ENCODE measurements around the gene LRIG1. TPM values are rescaled to one million over a fixed set of nuclear protein-coding genes. Genes with fewer than 3 reads are reported as not detected.

LRIG1 gene
- total and polyA plus RNA-seq, 2 of the 8 experiments (the other 6 are each of a cell fraction or from before 2014, with no cell fraction given) = 78.1 to 88.7 TPM

DNA sequence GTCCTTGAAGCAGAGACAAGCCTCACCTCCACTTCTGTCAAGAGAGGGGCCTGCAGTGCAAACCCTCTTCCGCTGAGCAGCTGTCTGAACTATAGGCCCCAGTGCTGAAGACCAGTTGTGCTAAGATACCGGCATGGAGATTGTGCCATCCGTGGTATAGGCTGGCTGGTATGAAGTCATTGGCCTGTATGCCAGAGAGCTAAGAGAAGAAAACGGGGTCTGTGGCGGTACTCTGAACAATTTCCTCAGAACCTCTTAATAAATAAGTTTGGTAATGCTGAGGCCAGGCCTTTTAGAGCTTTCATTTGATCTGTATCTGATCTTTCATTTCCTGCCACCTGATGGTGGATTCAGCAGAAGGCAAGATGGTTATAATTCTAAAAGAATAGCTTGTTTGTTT is 123.0 kb downstream of the LRIG1 start:
- H2AFZ ChIP-seq (ENCODE audit: low read length) = no peak overlapping the region
- H4K8ac ChIP-seq (ENCODE audit: extremely low read depth, insufficient read depth, low read length) = no peak overlapping the region
- H3K4me2 ChIP-seq (ENCODE audit: insufficient read depth in 1 of 2, low read depth in 2 of 2, low read length in 2 of 2) = no peak overlapping the region
- ChIA-PET POLR2A (ENCODE audit: partially characterized antibody) (interaction anchor here (0.9 to 1.5 kb wide), 2 partner anchors 9 to 103 kb away, joined by 3 read pairs; no protein-coding TSS in a partner anchor), CTCF (ENCODE audit: partially characterized antibody) (interaction anchor here (0.5 to 4.5 kb wide), 55 partner anchors 8 to 685 kb away, joined by 3 to 30 read pairs (median 4); no protein-coding TSS in a partner anchor)
- H3K4ac ChIP-seq (replicated peaks; ENCODE audit: insufficient read length, low read depth, low read length) = no peak overlapping the region
- no peak overlapping the region for H2BK20ac ChIP-seq (ENCODE audit: low read length)
- H3K79me2 ChIP-seq (ENCODE audit: control insufficient read depth in 1 of 2, insufficient read depth in 2 of 2, low read length in 2 of 2) = no peaks in the 10 kb centered on the region
- no peak overlapping the region for H2BK15ac ChIP-seq (ENCODE audit: low read length)
- 73% methylated on average over 5 of the region's 5 CpGs; no CpG with 5 or more reads in 1 of the 2 experiments for WGBS, 2 experiments (ENCODE audit: extremely low coverage in 1 of 2, insufficient coverage in 1 of 2, insufficient read length in 1 of 2, insufficient replicate concordance in 2 of 2, low coverage in 1 of 2, low lambda C conversion rate in 2 of 2, missing lambda C conversion rate in 1 of 2)
- no peak overlapping the region for H3K4me3 ChIP-seq (ENCODE audit: extremely low read depth in 1 of 4, insufficient read depth in 2 of 4, low read depth in 3 of 4, low read length in 4 of 4)
- H3K79me1 ChIP-seq (ENCODE audit: low read depth, low read length) = no peaks in the 10 kb centered on the region
- H4K20me1 ChIP-seq (replicated peaks in 1 of 2; ENCODE audit: control insufficient read depth in 1 of 2, insufficient read depth in 2 of 2, low read length in 2 of 2) = peaks cover 2 to 6% of the 10 kb centered on the region in 2 experiments
- no peak for FAIRE-seq
- H3K9me3 ChIP-seq (ENCODE audit: insufficient read depth in 2 of 2, low read depth in 1 of 2, low read length in 1 of 2) = no peaks in the 10 kb centered on the region
- H3K23me2 ChIP-seq (ENCODE audit: low read depth, low read length) = no peaks in the 10 kb centered on the region
- H3K18ac ChIP-seq (ENCODE audit: extremely low read depth, low read length) = no peak overlapping the region
- no peak overlapping the region for H2BK120ac ChIP-seq (replicated peaks; ENCODE audit: low read depth, low read length)
- no peak overlapping the region for H3K56ac ChIP-seq (replicated peaks; ENCODE audit: insufficient read length, low read depth, low read length)
- H3K14ac ChIP-seq (ENCODE audit: insufficient read length) = no peak overlapping the region
- DNase-seq (ENCODE audit: low read depth in 1 of 2, low spot score in 2 of 2) = no peak
- H2AK5ac ChIP-seq (ENCODE audit: low read depth, low read length) = no peak overlapping the region
- peaks cover 31 to 64% (median 53%) of the 10 kb centered on the region in 4 experiments for H3K36me3 ChIP-seq (ENCODE audit: control insufficient read depth in 2 of 4, insufficient read depth in 4 of 4, low read length in 3 of 4)
- no peaks in the 10 kb centered on the region for H3K27me3 ChIP-seq (replicated peaks in 1 of 4; ENCODE audit: control insufficient read depth in 3 of 4, extremely low read depth in 1 of 4, insufficient read depth in 3 of 4, low read length in 3 of 4)
- H2BK5ac ChIP-seq (ENCODE audit: low read depth, low read length) = no peak overlapping the region
- no peak overlapping the region for H2BK12ac ChIP-seq (ENCODE audit: low read depth, low read length)
- H3K23ac ChIP-seq (ENCODE audit: insufficient read length) = no peak overlapping the region
- no peaks in the 10 kb centered on the region for H3K4me1 ChIP-seq (replicated peaks in 1 of 4; ENCODE audit: control insufficient read depth in 3 of 4, insufficient read depth in 4 of 4, low read length in 3 of 4)
- H3K9ac ChIP-seq (replicated peaks in 1 of 4; ENCODE audit: extremely low read depth in 1 of 4, low read depth in 3 of 4, low read length in 3 of 4) = no peak overlapping the region
- no peak overlapping the region for H3K27ac ChIP-seq (ENCODE audit: low read depth, low read length)
- no peak overlapping the region for H4K5ac ChIP-seq (ENCODE audit: insufficient read length, low read depth, low read length)
- no peak overlapping the region for H4K91ac ChIP-seq (replicated peaks; ENCODE audit: insufficient read length, low read length)
- TF ChIP-seq RXRA (IDR thresholded peaks at IDR 0.05; ENCODE audit: insufficient read depth, low read depth, low read length) (no peak), EZH2 (IDR thresholded peaks at IDR 0.05; ENCODE audit: low read depth, low read length, severe bottlenecking) (no peak), SIN3A (conservative IDR thresholded peaks at IDR 0.05 in 1 of 2, IDR thresholded peaks at IDR 0.05 in 1 of 2; ENCODE audit: low read depth in 1 of 2, low read length in 2 of 2) (no peak), BACH1 (IDR thresholded peaks at IDR 0.05; ENCODE audit: low read length) (no peak), GTF2F1 (IDR thresholded peaks at IDR 0.05; ENCODE audit: borderline replicate concordance, low read depth, low read length) (no peak), SIX5 (IDR thresholded peaks at IDR 0.05; ENCODE audit: low read depth, low read length) (no peak), TEAD4 (IDR thresholded peaks at IDR 0.05; ENCODE audit: low read depth, low read length) (no peak), ZNF274 (IDR thresholded peaks at IDR 0.05; ENCODE audit: borderline replicate concordance, extremely low read depth, low read length) (no peak), KDM1A (IDR thresholded peaks at IDR 0.05; ENCODE audit: borderline replicate concordance, low read length) (no peak), CBX8 (IDR thresholded peaks at IDR 0.05; ENCODE audit: borderline replicate concordance, low read depth, low read length) (no peak), SIRT6 (IDR thresholded peaks at IDR 0.05; ENCODE audit: low read length) (no peak), CHD2 (IDR thresholded peaks at IDR 0.05; ENCODE audit: low read length) (no peak)
- TF ChIP-seq, protein P1, sequence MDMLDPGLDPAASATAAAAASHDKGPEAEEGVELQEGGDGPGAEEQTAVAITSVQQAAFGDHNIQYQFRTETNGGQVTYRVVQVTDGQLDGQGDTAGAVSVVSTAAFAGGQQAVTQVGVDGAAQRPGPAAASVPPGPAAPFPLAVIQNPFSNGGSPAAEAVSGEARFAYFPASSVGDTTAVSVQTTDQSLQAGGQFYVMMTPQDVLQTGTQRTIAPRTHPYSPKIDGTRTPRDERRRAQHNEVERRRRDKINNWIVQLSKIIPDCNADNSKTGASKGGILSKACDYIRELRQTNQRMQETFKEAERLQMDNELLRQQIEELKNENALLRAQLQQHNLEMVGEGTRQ (IDR thresholded peaks at IDR 0.05; ENCODE audit: low read length) = no peak
